OCI-LY1 (cell line): ENCODE data around the gene MAF.

Source experiments
- EZH2 ChIP-seq: fragments of 200-600 bp; sonication (generic), shearing (Covaris generic); IDR thresholded peaks from 2 replicates; pipeline ENCODE4 v1.8.0; 2017; ENCODE audit warnings: borderline replicate concordance, mixed run types, mild to moderate bottlenecking, antibody characterized with exemption, low read length, moderate library complexity, mixed read lengths
- TF ChIP-seq, protein P1 (sequence below): fragments of 200-600 bp; sonication (generic), shearing (Covaris generic); IDR thresholded peaks from 2 replicates; pipeline ENCODE4 v1.5.1; 2017; ENCODE audit warnings: mild to moderate bottlenecking, antibody characterized with exemption, low read length, moderate library complexity, mixed read lengths

DNA sequence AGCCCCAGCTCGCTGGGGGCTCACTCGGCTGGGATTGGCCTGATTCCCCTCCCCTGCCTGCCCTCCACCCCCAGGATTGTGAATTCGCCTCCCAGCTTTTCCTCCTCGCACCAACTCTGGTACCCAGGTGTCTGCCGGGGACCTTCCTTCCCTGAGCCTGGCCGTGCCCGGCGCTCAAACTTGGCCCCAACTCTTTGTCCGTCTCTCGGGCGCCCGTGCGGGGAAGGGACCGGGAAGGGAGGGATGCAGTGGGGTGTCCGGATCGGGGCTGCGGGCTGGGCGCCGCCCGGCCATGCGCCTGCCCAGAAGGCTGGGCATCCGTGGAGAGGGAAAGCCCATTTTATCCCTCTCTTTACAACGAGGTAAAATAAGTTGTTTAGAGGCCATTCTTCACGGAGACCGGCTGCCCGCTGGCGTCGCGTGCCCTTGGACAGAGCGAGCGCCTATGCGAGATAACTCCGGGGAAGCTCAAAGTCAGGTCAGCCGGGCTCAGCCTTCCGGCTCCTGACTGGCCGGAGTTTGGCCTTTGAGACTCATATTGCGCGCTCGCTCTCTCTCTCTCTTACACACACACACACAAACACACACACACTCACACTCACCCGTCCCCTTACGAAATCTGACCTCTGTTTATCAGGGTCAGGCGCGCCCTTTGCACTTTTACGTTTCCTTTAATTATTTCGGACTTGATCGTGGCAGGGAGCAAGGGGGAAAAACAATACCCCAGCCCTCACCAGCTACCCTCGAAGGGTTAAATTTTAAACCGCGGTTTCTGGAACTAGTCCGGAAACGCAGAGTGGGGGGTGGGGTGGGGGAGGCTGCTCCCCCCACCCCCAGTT is 774 bp upstream of the MAF start:
- TF ChIP-seq, protein P1, sequence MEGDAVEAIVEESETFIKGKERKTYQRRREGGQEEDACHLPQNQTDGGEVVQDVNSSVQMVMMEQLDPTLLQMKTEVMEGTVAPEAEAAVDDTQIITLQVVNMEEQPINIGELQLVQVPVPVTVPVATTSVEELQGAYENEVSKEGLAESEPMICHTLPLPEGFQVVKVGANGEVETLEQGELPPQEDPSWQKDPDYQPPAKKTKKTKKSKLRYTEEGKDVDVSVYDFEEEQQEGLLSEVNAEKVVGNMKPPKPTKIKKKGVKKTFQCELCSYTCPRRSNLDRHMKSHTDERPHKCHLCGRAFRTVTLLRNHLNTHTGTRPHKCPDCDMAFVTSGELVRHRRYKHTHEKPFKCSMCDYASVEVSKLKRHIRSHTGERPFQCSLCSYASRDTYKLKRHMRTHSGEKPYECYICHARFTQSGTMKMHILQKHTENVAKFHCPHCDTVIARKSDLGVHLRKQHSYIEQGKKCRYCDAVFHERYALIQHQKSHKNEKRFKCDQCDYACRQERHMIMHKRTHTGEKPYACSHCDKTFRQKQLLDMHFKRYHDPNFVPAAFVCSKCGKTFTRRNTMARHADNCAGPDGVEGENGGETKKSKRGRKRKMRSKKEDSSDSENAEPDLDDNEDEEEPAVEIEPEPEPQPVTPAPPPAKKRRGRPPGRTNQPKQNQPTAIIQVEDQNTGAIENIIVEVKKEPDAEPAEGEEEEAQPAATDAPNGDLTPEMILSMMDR, result no peak
- no peak for TF ChIP-seq EZH2
